H1 (cell line): ENCODE data around the gene PES1. TPM values are rescaled to one million over a fixed set of nuclear protein-coding genes. Genes with fewer than 3 reads are reported as not detected.
"Not testable (repeated sequence)": the region's sequence is repeated elsewhere in the genome, so short reads cannot be mapped to it uniquely, and the experiment has no call there.

Experiments used
- CTCF ChIA-PET: fragments of 300-600 bp; sonication (Branson Sonifier 250); formaldehyde crosslinking; loops from one replicate; lab custom pipeline; 2021; ENCODE audit not compliant: partially characterized antibody; lab: Charles Lee
- POLR2A ChIA-PET: fragments of 300-600 bp; sonication (Branson Sonifier 250); formaldehyde crosslinking; loops from one replicate; lab custom pipeline; 2021; ENCODE audit warnings: inconsistent platforms; ENCODE audit not compliant: partially characterized antibody; lab: Charles Lee
- DNase-seq, 2 experiments: peaks; one replicate each; pipeline versions ENCODE4 v3.0.0 to v3.0.0-alpha.2; 2010 to 2022; ENCODE audit warnings: low spot score in 2 of 2, low read depth in 1 of 2, mixed read lengths in 1 of 2
- FAIRE-seq: peaks from 2 replicates; lab custom pipeline; 2011; peaks lifted over from hg19 to GRCh38; lab: Jason Lieb, UNC
- H2AFZ ChIP-seq: 2 replicates; pipeline ENCODE4 v1.8.1; 2012; ENCODE audit warnings: low read length, inconsistent platforms
- H2AK5ac ChIP-seq: 2 replicates; pipeline ENCODE4 v1.6.1; 2013; ENCODE audit warnings: low read depth, low read length
- H2BK120ac ChIP-seq: replicated peaks from 2 replicates; pipeline ENCODE3; 2013; ENCODE audit warnings: low read depth, low read length, inconsistent platforms
- H2BK12ac ChIP-seq: 2 replicates; pipeline ENCODE4 v1.6.1; 2013; ENCODE audit warnings: low read depth, low read length
- H2BK15ac ChIP-seq: 2 replicates; pipeline ENCODE4 v1.6.1; 2013; ENCODE audit warnings: low read length
- H2BK20ac ChIP-seq: 2 replicates; pipeline ENCODE4 v1.6.1; 2013; ENCODE audit warnings: low read length
- H2BK5ac ChIP-seq: 2 replicates; pipeline ENCODE4 v1.6.1; 2013; ENCODE audit warnings: low read depth, low read length
- H3K14ac ChIP-seq: 2 replicates; pipeline ENCODE4 v1.6.1; 2013; ENCODE audit warnings: inconsistent platforms; ENCODE audit not compliant: insufficient read length
- H3K18ac ChIP-seq: 2 replicates; pipeline ENCODE4 v1.6.1; 2013; ENCODE audit warnings: low read length; ENCODE audit errors: extremely low read depth
- H3K23ac ChIP-seq: 2 replicates; pipeline ENCODE4 v1.6.1; 2013; ENCODE audit warnings: inconsistent platforms; ENCODE audit not compliant: insufficient read length
- H3K23me2 ChIP-seq: 2 replicates; pipeline ENCODE4 v1.6.1; 2013; ENCODE audit warnings: low read depth, low read length
- H3K27ac ChIP-seq: 2 replicates; pipeline ENCODE4 v1.6.1; 2011; ENCODE audit warnings: low read depth, low read length, inconsistent platforms
- H3K27me3 ChIP-seq, 4 experiments: replicated peaks in 1 of 4; 1 replicate in 1 of 4; 2 replicates in 3 of 4; pipeline versions ENCODE4 v1.6.1 to v1.8.1; 2011 to 2013; ENCODE audit warnings: low read length in 3 of 4, mild to moderate bottlenecking in 3 of 4, inconsistent platforms in 2 of 4, mixed read lengths in 2 of 4, moderate library complexity in 1 of 4; ENCODE audit not compliant: control insufficient read depth in 3 of 4, insufficient read depth in 3 of 4; ENCODE audit errors: extremely low read depth in 1 of 4
- H3K36me3 ChIP-seq, 4 experiments: 2 replicates each; pipeline versions ENCODE4 v1.6.1 to v1.8.1; 2011 to 2013; ENCODE audit warnings: mild to moderate bottlenecking in 4 of 4, low read length in 3 of 4, moderate library complexity in 2 of 4, control low read depth in 1 of 4, inconsistent platforms in 1 of 4; ENCODE audit not compliant: insufficient read depth in 4 of 4, control insufficient read depth in 2 of 4
- H3K4ac ChIP-seq: replicated peaks from 2 replicates; pipeline ENCODE3; 2013; ENCODE audit warnings: low read length, low read depth, mixed read lengths, inconsistent platforms; ENCODE audit not compliant: insufficient read length
- H3K4me1 ChIP-seq, 4 experiments: replicated peaks in 1 of 4; 1 replicate in 1 of 4; 2 replicates in 3 of 4; pipeline versions ENCODE4 v1.6.1 to v1.8.1; 2011 to 2013; ENCODE audit warnings: low read length in 3 of 4, inconsistent platforms in 2 of 4, mixed read lengths in 1 of 4; ENCODE audit not compliant: insufficient read depth in 4 of 4, control insufficient read depth in 3 of 4
- H3K4me2 ChIP-seq, 2 experiments: 2 replicates each; pipeline versions ENCODE4 v1.6.1 to v1.8.1; 2011 to 2013; ENCODE audit warnings: low read depth in 2 of 2, low read length in 2 of 2, control low read depth in 1 of 2, inconsistent platforms in 1 of 2, mild to moderate bottlenecking in 1 of 2; ENCODE audit not compliant: insufficient read depth in 1 of 2
- H3K4me3 ChIP-seq, 4 experiments: fragments of 200-600, 300-600 bp in 1 of 4; sonication (generic), shearing (Covaris generic), sonication (Bioruptor Twin) in 1 of 4; 2 replicates each; pipeline versions ENCODE4 v1.5.1 to v1.8.1; 2011 to 2016; ENCODE audit warnings: low read length in 4 of 4, low read depth in 3 of 4, control low read depth in 2 of 4, inconsistent platforms in 2 of 4, mild to moderate bottlenecking in 2 of 4, mixed read lengths in 1 of 4, moderate library complexity in 1 of 4; ENCODE audit not compliant: insufficient read depth in 2 of 4; ENCODE audit errors: extremely low read depth in 1 of 4
- H3K56ac ChIP-seq: replicated peaks from 2 replicates; pipeline ENCODE3; 2013; ENCODE audit warnings: low read depth, mild to moderate bottlenecking, mixed read lengths, low read length, inconsistent platforms; ENCODE audit not compliant: insufficient read length
- H3K79me1 ChIP-seq: 2 replicates; pipeline ENCODE4 v1.6.1; 2013; ENCODE audit warnings: low read depth, low read length, control low read depth
- H3K79me2 ChIP-seq, 2 experiments: 2 replicates each; pipeline versions ENCODE4 v1.6.1 to v1.8.1; 2012 to 2013; ENCODE audit warnings: low read length in 2 of 2, mild to moderate bottlenecking in 2 of 2, inconsistent platforms in 1 of 2; ENCODE audit not compliant: insufficient read depth in 2 of 2, control insufficient read depth in 1 of 2
- H3K9ac ChIP-seq, 4 experiments: replicated peaks in 1 of 4; 1 replicate in 1 of 4; 2 replicates in 3 of 4; pipeline versions ENCODE4 v1.6.1 to v1.8.1; 2011 to 2013; ENCODE audit warnings: low read depth in 3 of 4, low read length in 3 of 4, control low read depth in 2 of 4, mild to moderate bottlenecking in 2 of 4, moderate library complexity in 2 of 4, inconsistent platforms in 1 of 4; ENCODE audit errors: extremely low read depth in 1 of 4
- H3K9me3 ChIP-seq, 2 experiments: 2 replicates each; pipeline versions ENCODE4 v1.6.1 to v1.8.1; 2012 to 2013; ENCODE audit warnings: mild to moderate bottlenecking in 2 of 2, moderate library complexity in 2 of 2, control low read depth in 1 of 2, inconsistent platforms in 1 of 2, low read depth in 1 of 2, low read length in 1 of 2, mixed read lengths in 1 of 2; ENCODE audit not compliant: insufficient read depth in 2 of 2
- H4K20me1 ChIP-seq, 2 experiments: replicated peaks in 1 of 2; 2 replicates each; pipeline versions ENCODE3 to v1.8.1; 2011 to 2013; ENCODE audit warnings: inconsistent platforms in 2 of 2, low read length in 2 of 2, mild to moderate bottlenecking in 1 of 2; ENCODE audit not compliant: insufficient read depth in 2 of 2, control insufficient read depth in 1 of 2
- H4K5ac ChIP-seq: 2 replicates; pipeline ENCODE4 v1.6.1; 2013; ENCODE audit warnings: low read length, low read depth, mixed read lengths, inconsistent platforms; ENCODE audit not compliant: insufficient read length
- H4K8ac ChIP-seq: 2 replicates; pipeline ENCODE4 v1.8.0; 2013; ENCODE audit warnings: mild to moderate bottlenecking, moderate library complexity, low read length, inconsistent platforms; ENCODE audit not compliant: insufficient read depth; ENCODE audit errors: extremely low read depth
- H4K91ac ChIP-seq: replicated peaks from 2 replicates; pipeline ENCODE3; 2013; ENCODE audit warnings: low read length, mixed read lengths, inconsistent platforms; ENCODE audit not compliant: insufficient read length
- WGBS, 2 experiments: shearing (Covaris generic) in 1 of 2; methylation state at CpG; one replicate each; pipeline versions ENCODE4 v1.1.6 to v1.1.7; 2013 to 2015; ENCODE audit warnings: low lambda C conversion rate in 2 of 2, mixed read lengths in 2 of 2, inconsistent platforms in 1 of 2, low coverage in 1 of 2, missing lambda C conversion rate in 1 of 2; ENCODE audit not compliant: insufficient replicate concordance in 2 of 2, insufficient coverage in 1 of 2, insufficient read length in 1 of 2; ENCODE audit errors: extremely low coverage in 1 of 2, missing lambda C conversion rate in 1 of 2; 5-methylcytosine and 5-hydroxymethylcytosine counted together
- polyA plus RNA-seq, 7 experiments: library from polyadenylated mRNA; depleted of rRNA in 3 of 7; stranded (reverse) in 5 of 7; unstranded in 2 of 7; fragments of >200 nt in 5 of 7; fragments of 200-250 nt in 2 of 7; gene quantifications; 1 replicate in 5 of 7; 2 replicates in 1 of 7; 4 replicates in 1 of 7; pipeline versions ENCODE4 v1.2.1 to v1.2.3, GENCODE V29; 2011 to 2013; ENCODE audit warnings: missing spikeins in 2 of 7, mixed read lengths in 2 of 7
- total RNA-seq: library from RNA; stranded (reverse); fragmentation: NEBNext Ultra II Directional; extraction: Animal tissue kit (Norgen Biotek cat#: 25700); gene quantifications from 2 replicates; pipeline ENCODE4 v1.2.1, GENCODE V29; 2021

PES1 gene
- total and polyA plus RNA-seq, 2 of the 8 experiments (the other 6 are each of a cell fraction or from before 2014, with no cell fraction given), result 121 to 191 TPM

GRCh38 chr22:30551813-30552212 lies 39.9 kb downstream of the PES1 start:
- POLR2A ChIA-PET, result interaction anchor here (0.6 kb wide), 1 partner anchor 8 kb away, joined by 3 read pairs; no protein-coding TSS in a partner anchor
- not testable (repeated sequence) for H4K5ac ChIP-seq, H3K4me1 ChIP-seq, H3K27me3 ChIP-seq, H3K18ac ChIP-seq, DNase-seq, H3K79me1 ChIP-seq, H3K23ac ChIP-seq, H2AK5ac ChIP-seq, H3K27ac ChIP-seq, H2BK15ac ChIP-seq, FAIRE-seq, H2BK20ac ChIP-seq, H2BK5ac ChIP-seq, H3K4me2 ChIP-seq, H3K36me3 ChIP-seq, H2AFZ ChIP-seq, H3K23me2 ChIP-seq, H3K9ac ChIP-seq, H4K20me1 ChIP-seq, H3K56ac ChIP-seq, H3K4me3 ChIP-seq, H2BK12ac ChIP-seq, H2BK120ac ChIP-seq, H3K9me3 ChIP-seq, H3K4ac ChIP-seq, H4K8ac ChIP-seq, H3K79me2 ChIP-seq, H4K91ac ChIP-seq, H3K14ac ChIP-seq
- CTCF ChIA-PET, result interaction anchor here (3.4 kb wide), 1 partner anchor 11 kb away, joined by 9 read pairs; no protein-coding TSS in a partner anchor
- 91% methylated on average over 3 of the region's 3 CpGs; no CpG with 5 or more reads in 1 of the 2 experiments for WGBS, 2 experiments
